Endothelial cell (in vitro differentiated cells): Measurements from ENCODE around the gene GOSR1. TPM values are rescaled to one million over a fixed set of nuclear protein-coding genes. Genes with fewer than 3 reads are reported as not detected.

Experiments used
- DNase-seq: peaks from one replicate; pipeline ENCODE4 v3.0.0; 2021; ENCODE audit warnings: low spot score
- H3K27ac Mint-ChIP-seq: one replicate; pipeline ENCODE4 v1.8.0; 2021; ENCODE audit warnings: mixed read lengths, inconsistent platforms; ENCODE audit not compliant: unreplicated experiment
- H3K27me3 Mint-ChIP-seq: one replicate; pipeline ENCODE4 v1.8.0; 2021; ENCODE audit warnings: mild to moderate bottlenecking, moderate library complexity, mixed read lengths, inconsistent platforms; ENCODE audit not compliant: unreplicated experiment
- H3K36me3 Mint-ChIP-seq: one replicate; pipeline ENCODE4 v1.8.0; 2021; ENCODE audit warnings: mild to moderate bottlenecking, low read depth, mixed read lengths, inconsistent platforms; ENCODE audit not compliant: unreplicated experiment
- H3K4me1 Mint-ChIP-seq: one replicate; pipeline ENCODE4 v1.8.0; 2021; ENCODE audit warnings: mild to moderate bottlenecking, mixed read lengths, inconsistent platforms; ENCODE audit not compliant: unreplicated experiment
- H3K4me3 Mint-ChIP-seq: one replicate; pipeline ENCODE4 v1.8.0; 2021; ENCODE audit warnings: mild to moderate bottlenecking, mixed read lengths, inconsistent platforms; ENCODE audit not compliant: unreplicated experiment
- H3K9me3 Mint-ChIP-seq: one replicate; pipeline ENCODE4 v1.8.0; 2021; ENCODE audit warnings: mixed read lengths, inconsistent platforms; ENCODE audit not compliant: unreplicated experiment
- CTCF ChIP-seq: fragments of 200-600 bp; sonication (generic); IDR thresholded peaks from one replicate; pipeline ENCODE4 v1.5.0; 2021; ENCODE audit warnings: antibody characterized with exemption; ENCODE audit not compliant: unreplicated experiment
- total RNA-seq: library from RNA; stranded (reverse); fragmentation: NEBNext Ultra II Directional; extraction: Animal tissue kit (Norgen Biotek cat#: 25700); gene quantifications from one replicate; pipeline ENCODE4 v1.2.1, GENCODE V29; 2021; ENCODE audit not compliant: unreplicated experiment

GOSR1 gene
- total RNA-seq, 1 donor from 2014 or later: 47.5 TPM

GRCh38 chr17:30495586-30495985, 18.4 kb downstream of the GOSR1 start:
- no peak for DNase-seq
- TF ChIP-seq CTCF: no peak
- Mint-ChIP-seq H3K4me1 (peaks cover 5% of the 10 kb centered on the region), H3K9me3 (no peaks in the 10 kb centered on the region), H3K4me3 (no peak overlapping the region), H3K27ac (no peak overlapping the region), H3K27me3 (no peaks in the 10 kb centered on the region), H3K36me3 (peaks cover 27% of the 10 kb centered on the region)

- peaks cover 42% of the 10 kb centered on the region for H3K36me3 Mint-ChIP-seq
- DNase-seq: no peak
- no peaks in the 10 kb centered on the region for H3K9me3 Mint-ChIP-seq
- TF ChIP-seq CTCF: no peak
- H3K4me3 Mint-ChIP-seq: no peak overlapping the region
- H3K27ac Mint-ChIP-seq: no peak overlapping the region
- H3K4me1 Mint-ChIP-seq: peaks cover 5% of the 10 kb centered on the region
- no peaks in the 10 kb centered on the region for H3K27me3 Mint-ChIP-seq
Observed at GRCh38 chr17:30503558-30503957, 26.4 kb downstream of the GOSR1 start.

- H3K9me3 Mint-ChIP-seq: no peaks in the 10 kb centered on the region
- H3K27ac Mint-ChIP-seq: no peak overlapping the region
- no peak overlapping the region for H3K4me3 Mint-ChIP-seq
- no peaks in the 10 kb centered on the region for H3K4me1 Mint-ChIP-seq
- no peaks in the 10 kb centered on the region for H3K27me3 Mint-ChIP-seq
- peaks cover 31% of the 10 kb centered on the region for H3K36me3 Mint-ChIP-seq
- TF ChIP-seq CTCF: no peak
- DNase-seq: no peak
Observed at GRCh38 chr17:30505868-30506417, 28.7 kb downstream of the GOSR1 start.

- Mint-ChIP-seq H3K36me3 (peaks cover 27% of the 10 kb centered on the region), H3K27me3 (no peaks in the 10 kb centered on the region), H3K4me3 (no peak overlapping the region), H3K27ac (no peak overlapping the region), H3K9me3 (no peaks in the 10 kb centered on the region), H3K4me1 (no peaks in the 10 kb centered on the region)
- DNase-seq: no peak
- TF ChIP-seq CTCF: no peak
Observed at GRCh38 chr17:30506481-30506880, 29.3 kb downstream of the GOSR1 start.

GRCh38 chr17:30513346-30513745, 36.1 kb downstream of the GOSR1 start:
- DNase-seq: no peak
- Mint-ChIP-seq H3K27ac (no peak overlapping the region), H3K9me3 (no peaks in the 10 kb centered on the region), H3K4me1 (no peaks in the 10 kb centered on the region), H3K4me3 (no peak overlapping the region), H3K27me3 (no peaks in the 10 kb centered on the region), H3K36me3 (peaks cover 6% of the 10 kb centered on the region)
- no peak for TF ChIP-seq CTCF
